ENCODE results near the gene CDK5RAP3.
"Not testable (repeated sequence)": the region's sequence is repeated elsewhere in the genome, so short reads cannot be mapped to it uniquely, and the experiment has no call there.

CDK5RAP3 gene, protein sequence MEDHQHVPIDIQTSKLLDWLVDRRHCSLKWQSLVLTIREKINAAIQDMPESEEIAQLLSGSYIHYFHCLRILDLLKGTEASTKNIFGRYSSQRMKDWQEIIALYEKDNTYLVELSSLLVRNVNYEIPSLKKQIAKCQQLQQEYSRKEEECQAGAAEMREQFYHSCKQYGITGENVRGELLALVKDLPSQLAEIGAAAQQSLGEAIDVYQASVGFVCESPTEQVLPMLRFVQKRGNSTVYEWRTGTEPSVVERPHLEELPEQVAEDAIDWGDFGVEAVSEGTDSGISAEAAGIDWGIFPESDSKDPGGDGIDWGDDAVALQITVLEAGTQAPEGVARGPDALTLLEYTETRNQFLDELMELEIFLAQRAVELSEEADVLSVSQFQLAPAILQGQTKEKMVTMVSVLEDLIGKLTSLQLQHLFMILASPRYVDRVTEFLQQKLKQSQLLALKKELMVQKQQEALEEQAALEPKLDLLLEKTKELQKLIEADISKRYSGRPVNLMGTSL

DNA sequence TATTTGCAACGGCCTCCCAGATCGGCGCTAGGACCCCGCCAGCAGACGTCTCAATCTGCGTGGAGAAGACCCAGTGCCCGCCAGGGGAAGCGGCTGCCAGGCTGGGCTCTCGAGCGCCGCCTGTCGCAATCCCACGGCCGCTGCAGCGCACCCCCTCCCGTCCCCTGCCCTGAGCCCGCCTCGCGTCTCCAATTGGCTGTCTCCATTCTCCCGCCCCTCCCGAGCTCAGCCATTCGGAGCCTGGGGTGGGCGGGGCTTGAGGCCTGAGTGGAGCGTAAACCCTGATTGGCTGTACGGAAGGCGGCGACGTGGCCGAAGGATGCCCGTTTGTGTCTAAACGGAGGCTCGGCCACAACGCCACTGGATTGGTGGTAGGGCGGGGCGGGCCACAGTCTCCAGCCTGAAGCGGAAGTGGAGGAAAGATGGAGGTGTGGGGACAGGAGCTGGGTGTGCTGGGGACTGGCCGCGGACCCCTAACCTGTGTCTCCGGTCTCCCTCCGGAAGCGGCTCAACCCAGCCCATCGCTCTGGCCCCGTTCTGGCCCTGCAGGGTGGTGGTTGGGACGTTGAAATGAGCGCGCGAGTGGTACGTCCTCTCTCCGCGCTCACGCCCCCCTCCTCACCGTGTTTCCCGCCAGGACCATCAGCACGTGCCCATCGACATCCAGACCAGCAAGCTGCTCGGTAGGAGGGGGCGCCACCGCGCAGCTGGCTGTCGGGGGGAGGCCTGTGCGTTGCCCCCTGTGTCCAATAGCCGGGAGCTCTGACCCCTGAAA, at the start of gene CDK5RAP3:
TSS of gene CDK5RAP3 (plus strand) at position 389 of the 775 bp plus-strand sequence. CDS start at position 423, 34 bp downstream.
- DNase-seq: peak; percentile 100

DNA sequence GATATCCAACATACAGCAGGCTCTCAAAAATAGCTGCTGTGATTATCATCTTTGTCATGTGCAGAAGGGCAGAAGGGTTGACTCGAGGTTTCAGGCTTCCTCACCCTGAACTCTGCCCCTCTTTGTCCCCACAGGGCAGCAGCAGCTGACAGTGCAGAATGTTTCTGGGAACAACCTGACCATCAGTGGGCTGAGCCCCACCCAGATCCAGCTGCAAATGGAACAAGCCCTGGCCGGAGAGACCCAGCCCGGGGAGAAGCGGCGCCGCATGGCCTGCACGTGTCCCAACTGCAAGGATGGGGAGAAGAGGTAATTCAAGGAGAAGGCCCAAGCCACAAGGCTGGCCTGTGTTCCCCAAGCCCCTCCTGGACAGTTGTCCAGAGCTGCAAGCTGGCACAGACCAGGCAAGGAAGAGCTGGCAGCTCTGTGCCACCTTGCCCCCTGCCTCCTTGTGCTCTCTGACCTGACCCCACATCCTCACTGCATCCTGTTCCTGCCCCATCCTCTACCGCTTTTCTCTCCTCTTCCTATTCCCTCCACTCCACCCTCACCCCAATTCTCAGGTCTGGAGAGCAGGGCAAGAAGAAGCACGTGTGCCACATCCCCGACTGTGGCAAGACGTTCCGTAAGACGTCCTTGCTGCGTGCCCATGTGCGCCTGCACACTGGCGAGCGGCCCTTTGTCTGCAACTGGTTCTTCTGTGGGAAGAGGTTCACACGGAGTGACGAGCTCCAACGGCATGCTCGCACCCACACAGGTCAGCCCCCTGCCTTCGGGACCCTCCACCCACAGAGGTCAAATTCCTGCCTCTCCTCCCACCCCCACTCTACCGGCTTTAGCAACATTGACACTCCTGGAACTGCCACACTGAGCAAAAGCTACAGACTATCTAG, 45.9 kb upstream of the CDK5RAP3 start:
- DNase-seq: no peak

DNA sequence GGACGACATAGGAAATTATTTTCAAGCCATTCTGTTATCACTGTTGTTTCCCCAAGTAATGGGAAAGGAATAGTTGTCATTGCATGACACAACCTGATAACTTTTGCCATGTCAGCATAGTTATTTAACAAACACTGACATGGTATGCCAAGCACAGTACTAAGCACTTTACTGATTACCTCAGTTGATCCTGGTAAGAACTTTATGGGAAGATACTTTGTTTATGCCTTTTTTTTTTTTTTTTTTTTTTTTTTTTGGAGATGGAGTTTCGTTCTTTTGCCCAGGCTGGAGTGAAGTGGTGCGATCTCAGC, 45.3 kb upstream of the CDK5RAP3 start:
- DNase-seq: no peak

DNA sequence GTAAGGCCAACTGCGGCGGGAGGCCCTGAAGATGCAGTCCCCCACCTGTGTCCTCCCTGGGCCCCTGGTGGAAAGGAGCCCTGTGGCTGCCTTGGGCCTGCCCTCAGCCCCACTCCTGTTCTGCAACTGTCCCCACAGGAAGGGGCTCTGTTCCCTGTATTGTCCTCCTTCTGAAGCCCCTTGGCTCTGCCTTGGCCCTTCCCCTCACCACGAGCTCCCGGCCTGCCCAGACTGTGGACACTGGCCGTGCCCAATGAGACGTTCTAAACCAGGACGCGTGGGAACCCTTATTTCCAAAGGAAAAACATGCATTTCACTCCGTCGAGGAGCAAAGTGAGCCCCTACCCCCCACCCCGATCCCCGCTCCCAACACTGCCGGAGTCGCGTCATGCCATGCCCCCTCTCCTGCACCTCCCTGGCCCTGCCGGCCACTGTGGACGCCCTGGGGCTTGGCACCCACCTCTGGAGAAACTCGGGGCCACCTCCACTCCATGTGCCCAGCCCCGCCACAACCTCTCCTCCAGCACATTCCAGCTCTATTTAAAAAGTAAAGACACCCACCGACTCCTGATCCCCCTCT, 43.0 kb upstream of the CDK5RAP3 start:
- no peak for DNase-seq

DNA sequence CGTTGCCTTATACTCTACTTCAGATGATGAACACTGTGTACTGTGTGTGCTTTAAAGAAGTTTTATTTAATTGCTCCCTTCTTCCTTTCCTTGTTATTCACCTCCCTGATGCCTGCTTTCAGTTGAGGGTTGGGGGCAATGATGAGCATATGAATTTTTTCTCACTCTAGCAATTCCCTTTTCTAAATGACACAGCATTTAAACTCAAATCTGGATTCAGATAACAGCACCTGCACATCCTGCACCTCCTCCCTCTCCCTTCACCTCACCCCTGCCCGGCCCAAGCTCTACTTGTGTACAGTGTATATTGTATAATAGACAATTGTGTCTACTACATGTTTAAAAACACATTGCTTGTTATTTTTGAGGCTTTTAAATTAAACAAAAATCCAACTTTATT, 42.5 kb upstream of the CDK5RAP3 start:
- DNase-seq: no peak

DNA sequence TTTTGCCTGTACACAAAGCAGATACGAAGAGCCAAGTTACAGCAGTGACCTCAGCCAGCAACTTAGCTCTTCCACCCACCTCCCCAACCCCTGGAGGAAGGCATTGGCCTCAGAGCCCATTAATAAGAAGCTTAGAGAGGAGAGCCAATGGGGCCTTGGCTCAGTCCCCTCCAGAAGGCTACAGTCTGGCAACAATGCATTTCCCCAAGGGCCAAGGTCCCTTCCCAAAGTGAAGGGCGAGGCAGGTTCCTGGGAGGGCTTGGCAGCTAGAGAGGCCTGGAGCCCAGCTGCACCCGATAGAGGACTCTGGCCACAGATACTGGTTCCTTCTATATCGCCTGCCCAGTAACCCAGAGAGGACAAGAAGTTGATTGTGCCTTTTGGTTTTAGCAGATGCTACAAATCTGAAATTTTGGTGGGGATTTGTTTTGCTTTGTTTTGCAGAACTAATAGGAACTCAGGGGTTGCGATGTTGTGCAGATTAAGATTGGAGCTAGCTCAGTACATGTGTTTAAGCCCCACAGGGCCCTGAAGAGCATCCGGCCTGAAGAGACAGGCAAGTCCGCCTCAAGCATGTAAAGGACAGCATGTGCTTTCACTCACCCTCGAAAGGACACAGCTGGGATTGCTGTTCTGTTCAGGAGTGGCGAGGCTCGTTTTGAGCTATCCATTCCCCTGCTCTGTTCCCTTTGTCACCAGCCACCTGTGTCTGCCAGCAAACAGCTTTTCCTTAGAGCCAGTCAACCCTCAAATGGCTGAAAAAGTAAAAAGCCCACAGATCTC, 41.5 kb upstream of the CDK5RAP3 start:
- DNase-seq: no peak

DNA sequence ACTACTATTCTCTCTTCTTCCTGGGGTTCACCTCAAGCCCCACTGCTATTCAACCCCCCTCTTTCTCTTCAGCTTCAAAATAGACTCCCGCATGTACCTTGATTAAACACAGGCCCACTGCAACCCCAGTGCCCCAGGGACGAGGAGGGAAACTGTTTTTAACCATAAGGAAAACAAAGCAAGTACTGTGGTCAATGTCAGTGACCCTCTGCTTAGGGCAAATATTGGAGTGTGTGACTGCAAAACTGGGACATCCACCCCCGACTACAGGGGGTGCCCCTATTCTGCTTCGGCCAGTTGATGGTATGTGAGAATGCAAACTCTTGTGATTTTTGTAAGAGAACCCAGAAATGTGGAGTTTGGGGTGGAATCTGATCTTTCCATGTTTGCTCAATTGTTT, 39.1 kb upstream of the CDK5RAP3 start:
- no peak for DNase-seq

DNA sequence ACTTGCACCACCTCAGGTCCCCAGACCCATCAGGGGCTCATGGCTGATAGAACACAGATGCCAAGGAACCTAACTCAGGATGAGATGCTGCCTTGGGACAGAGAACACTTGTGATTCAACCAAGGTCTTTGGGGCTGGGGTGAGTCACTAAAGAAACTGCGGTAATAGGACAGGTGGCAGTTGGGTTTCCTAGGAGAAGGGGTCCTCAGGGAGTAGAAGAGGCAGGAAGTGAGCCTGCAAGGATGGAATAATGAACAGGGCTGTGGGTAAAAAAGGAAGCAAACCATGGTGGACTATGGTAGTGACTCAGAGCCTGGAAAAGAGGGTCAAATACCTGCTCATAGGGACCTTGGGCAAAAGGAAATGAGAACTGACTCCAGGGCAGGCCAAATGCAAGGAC, 36.1 kb upstream of the CDK5RAP3 start:
- DNase-seq: no peak

DNA sequence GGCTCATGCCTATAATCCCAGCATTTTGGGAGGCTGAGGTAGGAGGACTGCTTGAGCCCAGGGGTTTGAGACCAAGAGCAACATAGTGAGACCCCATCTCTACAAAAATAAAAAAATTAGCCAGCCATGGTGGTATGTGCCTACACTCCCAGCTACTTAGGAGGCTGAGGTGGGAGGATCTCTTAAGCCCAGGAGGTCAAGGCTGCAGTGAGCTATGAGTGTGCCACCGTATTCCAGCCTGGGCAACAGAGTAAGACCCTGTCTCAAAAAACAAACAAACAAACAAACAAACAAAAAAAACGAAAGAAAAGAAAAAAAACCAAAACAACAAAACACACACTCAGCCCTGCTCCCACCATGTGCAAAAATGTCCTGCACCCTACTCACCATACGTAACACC, 35.4 kb upstream of the CDK5RAP3 start:
- not testable (repeated sequence) for DNase-seq

DNA sequence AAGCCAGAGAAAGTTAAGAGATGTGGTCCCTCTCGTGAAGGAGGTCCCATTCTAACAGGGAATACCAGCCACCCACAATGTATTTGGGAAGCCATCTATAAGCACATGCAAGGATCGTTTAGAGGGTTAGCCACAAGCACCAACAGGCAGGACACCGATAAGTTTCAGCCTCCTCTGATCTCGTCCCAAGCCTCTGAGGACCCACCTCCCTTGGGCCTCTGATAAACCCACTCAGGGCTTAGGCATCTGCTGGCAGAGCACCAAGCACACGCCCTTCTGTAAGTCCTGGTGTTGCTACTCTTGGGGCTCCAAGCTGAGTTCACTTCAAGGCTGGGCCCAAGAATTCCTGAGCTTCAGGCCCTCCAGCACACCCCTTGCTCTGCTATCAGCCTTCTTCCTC, 35.0 kb upstream of the CDK5RAP3 start:
- no peak for DNase-seq

DNA sequence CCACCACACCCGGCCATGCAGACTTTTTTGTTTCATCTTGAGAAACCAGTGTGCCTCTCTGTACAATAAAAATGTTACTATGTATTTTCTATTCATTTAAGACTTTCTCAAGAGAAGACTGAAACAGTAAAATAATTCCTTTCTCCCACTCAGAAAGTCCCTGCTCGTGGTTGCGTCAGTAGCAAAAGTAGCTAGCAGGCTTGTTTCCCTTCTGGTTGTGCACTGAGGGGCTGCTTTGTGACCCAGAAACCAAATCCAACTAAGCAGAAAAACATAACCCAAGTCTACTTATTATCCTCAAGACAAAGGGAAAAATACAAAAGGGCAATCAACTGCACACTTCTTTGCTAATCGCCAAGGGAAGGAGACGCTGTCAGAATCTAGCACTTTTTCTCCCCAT, 33.0 kb upstream of the CDK5RAP3 start:
- DNase-seq: no peak

DNA sequence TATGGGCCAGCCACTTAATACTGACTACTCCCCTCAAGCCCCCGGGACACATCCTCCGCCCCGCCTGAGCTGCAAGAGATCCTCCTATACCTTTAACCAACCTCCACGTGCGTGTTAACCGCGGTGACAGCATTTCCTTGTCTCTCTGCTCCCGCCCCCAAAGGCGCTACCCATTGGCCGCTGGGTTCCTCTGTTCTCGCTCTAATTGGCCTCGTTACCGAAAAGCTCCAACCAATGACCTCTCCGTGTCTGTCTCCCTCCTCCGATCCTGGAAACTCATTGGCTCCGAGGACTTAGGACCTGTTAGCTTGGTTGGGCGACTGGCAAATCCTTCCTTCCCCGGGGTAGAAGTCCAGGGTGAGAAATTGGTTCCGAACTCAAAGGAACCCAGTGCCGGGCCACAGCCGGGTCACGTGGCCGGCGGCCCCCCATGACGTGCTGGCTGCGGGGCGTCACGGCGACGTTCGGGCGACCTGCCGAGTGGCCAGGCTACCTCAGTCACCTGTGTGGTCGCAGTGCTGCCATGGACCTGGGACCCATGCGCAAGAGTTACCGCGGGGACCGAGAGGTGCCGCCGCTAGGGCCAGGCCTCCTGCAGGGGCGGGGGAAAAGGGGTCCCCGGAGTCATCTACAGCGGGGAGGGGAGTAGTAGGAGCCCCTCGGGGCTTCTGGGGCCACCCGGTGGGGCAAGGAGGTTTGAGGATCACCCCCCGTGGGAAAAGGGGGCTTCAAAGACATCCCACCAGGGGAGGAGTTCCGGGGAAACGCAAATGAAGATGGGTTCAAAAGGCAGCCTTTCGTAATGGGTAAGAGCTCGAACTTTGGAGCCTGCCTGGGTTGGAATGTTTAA, 29.4 kb upstream of the CDK5RAP3 start, which contains the start of gene PNPO:
TSS of gene PNPO (plus strand) at position 326 of the 850 bp plus-strand sequence. CDS start at position 431, 105 bp downstream.
- DNase-seq: peak; percentile 100

DNA sequence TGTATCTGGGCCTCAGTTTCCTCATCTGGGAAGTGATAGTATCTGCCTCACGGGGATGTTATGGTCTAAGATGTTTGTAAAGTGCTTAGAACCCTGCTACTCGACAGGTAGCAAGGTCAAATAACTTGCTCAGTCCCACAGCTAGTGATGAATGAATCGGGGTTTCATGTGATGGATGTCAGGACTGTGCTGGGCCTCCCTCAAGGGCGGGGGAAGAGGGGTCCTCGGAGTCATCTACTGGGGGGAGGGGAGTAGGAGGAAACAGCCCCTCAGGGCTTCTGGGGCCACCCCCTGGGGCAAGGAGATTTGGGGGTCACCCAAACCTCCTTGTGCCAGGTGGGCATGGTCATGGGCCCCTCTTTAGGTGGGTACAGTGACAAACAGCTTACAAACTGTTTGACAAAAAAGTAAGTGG, 28.8 kb upstream of the CDK5RAP3 start:
- no peak for DNase-seq

DNA sequence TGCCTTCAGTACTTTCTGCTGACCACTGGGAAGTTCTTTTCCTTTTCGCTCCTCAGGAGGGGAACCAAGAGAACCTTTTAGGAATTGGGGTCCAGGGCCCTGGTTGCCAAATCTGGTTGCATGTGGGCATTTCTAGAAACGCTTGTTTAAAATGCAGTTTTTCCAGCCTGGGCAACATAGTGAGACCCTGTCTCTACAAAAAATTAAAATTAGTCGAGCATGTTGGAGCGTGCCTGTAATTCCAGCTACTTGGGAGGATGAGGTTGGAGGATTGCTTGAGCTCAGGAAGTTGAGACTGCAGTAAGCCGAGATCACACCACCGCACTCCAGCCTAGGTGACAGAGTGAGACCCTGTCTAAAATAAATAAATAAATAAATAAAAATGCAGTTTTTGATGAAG, 28.3 kb upstream of the CDK5RAP3 start:
- no peak for DNase-seq

DNA sequence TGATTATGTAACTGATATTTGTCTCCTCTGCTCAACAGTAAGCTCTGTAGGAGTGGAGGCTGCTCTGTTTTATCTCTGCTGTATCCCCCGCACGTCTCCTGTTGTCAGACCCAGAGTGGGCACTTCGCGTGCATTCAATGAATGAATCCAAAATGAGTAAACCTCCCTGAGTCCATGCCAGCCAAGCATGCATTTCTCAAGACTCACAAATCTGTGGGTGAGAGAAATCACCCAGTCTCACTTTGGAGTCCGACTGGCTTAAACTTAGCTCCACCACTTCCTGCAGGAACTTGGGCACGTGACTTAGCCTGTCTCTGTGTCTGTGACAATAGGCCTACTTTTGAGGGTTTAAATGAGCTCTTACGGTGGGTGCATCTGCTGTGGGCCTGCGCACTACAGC, 25.8 kb upstream of the CDK5RAP3 start:
- DNase-seq: peak; percentile 27 to 49

DNA sequence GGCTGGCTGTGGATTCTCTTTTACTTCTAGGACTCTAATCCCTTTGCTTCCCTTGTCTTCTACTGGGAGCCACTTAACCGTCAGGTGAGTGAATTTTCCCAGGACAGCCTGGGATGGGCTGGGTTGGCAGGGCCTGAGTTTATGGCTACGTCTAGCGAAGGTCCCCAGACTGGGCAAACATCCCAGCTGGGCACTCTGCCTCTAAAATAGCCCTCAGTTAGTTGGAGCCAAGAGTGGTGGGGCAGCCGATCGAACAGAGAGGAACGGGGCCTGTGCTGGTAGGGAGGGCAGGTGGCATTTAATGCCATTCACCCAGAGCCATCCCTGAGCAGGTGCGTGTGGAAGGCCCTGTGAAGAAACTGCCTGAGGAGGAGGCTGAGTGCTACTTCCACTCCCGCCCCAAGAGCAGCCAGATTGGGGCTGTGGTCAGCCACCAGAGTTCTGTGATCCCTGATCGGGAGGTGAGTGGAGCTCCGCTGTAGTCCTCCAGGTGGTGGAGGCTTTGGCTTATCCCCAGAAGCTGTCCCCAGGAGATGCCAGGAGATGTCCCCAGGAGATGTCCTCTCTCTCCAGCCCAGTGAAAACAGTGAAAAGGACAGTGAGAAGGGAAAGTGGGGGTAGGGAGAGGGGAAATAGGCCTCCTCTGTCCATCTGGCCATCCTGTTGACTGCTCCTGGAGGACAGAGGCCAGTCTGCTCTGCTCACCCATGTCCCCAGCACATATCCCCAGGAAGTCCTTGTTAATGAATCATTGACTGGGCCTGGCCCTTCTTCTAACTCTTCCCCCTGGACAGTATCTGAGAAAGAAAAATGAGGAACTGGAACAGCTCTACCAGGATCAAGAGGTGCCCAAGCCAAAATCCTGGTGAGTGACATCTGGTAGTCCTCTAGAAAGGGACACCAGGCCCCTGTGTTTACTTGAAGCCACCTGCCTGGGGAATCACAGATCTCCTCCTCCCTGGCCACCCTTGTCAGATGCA, 25.1 kb upstream of the CDK5RAP3 start:
- peak; percentile 17 to 38 for DNase-seq

DNA sequence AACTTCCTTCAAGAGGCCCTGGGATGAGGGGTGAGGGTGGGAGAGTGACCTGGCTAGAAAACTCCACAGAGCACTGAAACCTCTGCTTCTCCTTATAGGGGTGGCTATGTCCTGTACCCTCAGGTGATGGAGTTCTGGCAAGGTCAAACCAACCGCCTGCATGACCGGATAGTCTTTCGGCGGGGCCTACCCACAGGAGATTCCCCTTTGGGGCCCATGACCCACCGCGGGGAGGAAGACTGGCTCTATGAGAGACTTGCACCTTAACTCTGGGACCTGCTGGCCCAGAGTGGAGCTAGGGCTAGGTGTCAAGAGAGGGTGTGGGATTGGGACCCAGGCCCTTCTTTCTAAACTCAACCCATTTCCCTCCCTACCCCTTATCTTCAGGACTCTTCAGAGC, 24.4 kb upstream of the CDK5RAP3 start:
- no peak for DNase-seq

DNA sequence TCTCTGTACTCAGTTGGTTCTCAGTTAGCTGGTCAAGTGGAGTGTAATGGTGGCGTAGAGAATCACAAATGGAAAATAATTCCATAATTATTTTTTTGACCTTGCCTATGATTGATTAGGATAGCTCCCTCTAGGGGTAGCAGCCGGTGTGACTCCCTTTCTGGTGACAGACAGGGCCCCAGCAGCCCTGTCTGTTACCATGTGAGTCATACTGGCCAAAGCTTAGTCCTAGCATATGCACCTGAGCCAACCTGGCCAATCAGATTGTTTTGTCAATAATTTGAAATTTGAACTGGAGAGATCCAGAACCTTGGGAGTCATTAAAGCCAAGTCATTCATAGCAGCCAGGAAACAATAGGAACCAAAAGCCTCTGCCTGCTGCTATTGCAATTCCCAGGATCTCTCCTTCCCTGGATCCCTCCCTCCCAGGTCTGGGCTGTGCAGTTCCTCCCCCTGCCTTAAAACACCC, 23.9 kb upstream of the CDK5RAP3 start:
- DNase-seq: peak; percentile 79 to 90

DNA sequence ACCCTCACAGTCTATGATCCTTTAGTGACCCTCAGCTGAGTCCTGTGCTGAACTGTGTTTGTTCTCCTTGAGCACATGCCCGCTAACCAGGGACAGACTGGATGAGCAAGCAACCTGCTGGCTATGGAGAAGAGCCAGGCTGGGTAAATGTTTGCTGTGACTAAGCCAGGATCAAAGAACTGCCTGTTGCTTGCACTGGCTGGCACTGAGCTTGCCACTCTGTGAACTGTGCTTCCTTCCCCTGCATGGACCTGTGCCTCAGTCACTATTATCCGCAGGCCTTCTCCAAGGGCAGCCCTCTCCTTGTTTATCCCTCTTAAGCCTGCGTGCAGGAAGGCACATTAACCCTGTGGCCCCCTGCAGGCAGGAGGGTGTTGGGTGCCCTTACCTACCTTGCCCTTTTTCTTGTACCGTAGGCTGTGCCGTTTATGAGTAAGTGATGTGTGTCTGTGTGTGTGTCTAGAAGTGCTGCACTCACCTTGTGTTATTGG, 22.2 kb upstream of the CDK5RAP3 start:
- peak; percentile 38 to 40 for DNase-seq

Measured in Kasumi-1 (cell line).